ENCODE results near the gene L2HGDH. TPM values are rescaled to one million over a fixed set of nuclear protein-coding genes. Genes with fewer than 3 reads are reported as not detected.

Gene L2HGDH
- total RNA-seq (2022; extraction: Qiagen RNA extraction; ENCODE audit: low read depth), result 9.0 to 11.6 TPM (median 10.4 TPM) in 5 replicates

DNA sequence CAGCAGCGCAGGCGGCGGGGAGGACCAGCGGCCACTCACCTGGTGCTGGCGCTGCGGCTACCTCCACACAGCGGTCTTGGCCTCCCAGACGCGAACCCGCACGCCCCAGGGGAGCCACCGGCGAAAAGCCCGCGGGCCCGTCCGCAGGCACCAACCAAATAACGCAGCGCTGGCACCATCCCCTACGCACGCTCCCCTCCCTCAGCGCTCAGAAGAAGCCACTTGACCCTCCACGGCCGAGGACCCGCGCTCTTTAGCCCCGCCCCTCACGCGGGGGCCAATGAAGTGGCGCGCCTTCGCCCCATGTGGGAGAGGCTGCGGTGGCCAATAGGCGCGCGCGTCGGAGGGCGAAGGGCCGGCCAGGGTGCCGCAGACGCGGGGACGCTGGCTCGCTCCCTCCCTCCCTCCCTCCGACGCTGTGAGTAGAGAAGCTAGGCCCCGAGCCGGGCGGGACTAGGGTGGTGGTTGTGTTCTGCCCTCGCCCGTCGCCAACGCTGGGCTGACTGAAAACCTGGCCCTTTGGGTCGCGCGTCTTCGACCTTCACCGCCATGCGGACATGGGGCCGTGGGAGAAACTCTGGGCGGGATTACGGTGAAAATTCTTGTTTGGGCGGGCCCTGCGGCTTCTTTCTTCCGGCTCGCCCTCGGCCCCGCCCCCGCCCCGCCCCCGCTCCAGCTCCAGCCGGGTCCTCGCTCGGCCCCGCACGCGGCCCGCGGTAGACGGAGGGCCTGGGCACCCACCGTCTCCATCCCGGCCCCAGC is at the start of gene L2HGDH, which contains the start of gene DMAC2L:
Gene L2HGDH, minus strand, starts transcription at position 258 of the 762 bp plus-strand sequence. Its CDS starts 79 bp downstream, at position 179.
Gene DMAC2L, plus strand, starts transcription at position 353 of the 762 bp plus-strand sequence. CDS start 9,164 bp downstream, outside the sequence.

DNA sequence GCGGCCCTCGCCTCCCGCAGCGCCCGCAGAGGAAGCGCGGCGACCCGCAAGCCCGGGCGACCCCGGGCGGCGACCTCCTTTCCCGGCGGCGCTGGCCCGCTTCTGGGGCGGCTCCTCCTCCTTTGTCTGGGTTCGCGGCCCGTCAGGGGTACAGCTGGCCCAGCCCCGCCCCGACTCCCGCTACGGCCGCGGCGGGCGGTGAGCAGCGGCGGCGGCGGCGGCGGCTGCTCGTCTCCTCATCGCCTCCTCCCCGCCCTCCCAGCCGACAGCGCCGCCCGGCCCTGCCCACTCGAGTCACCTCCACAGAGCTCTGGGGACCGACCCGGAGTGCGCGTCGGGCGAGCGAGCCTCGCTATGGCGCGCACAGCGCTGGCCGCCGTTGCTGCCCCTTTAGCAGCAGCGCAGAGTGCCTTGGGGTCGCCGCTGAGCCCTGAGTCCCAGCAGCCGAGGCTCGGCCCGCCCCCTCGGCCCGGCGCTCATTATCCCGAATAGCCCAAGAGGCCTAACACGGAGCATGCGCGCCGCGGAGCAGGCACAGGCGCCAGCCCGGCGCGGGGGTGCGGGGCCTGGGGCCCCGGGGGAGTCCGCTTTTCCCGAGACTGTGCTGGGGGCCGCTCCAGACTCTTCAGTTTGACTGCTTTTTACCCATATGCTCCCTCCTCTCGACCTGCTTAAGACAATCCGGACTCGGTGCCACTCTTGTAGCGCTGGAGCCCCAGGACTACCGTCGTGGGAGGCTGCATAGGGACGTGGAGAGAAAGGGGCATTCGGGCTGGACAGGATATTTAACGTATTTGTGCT is 80.4 kb downstream of the L2HGDH start, which contains the start of gene SOS2:
Gene SOS2, minus strand, starts transcription at position 104 of the 801 bp plus-strand sequence. CDS start 295 bp downstream, outside the sequence.

Other genes with a start within 250 kb of the L2HGDH start
- 8.1 to 9.7 TPM (median 8.6 TPM) in 5 replicates for gene VCPKMT, start 195.7 kb downstream of the L2HGDH start, total RNA-seq (2022; extraction: Qiagen RNA extraction; ENCODE audit: low read depth)
- gene SOS2, start 80.7 kb downstream of the L2HGDH start, total RNA-seq (2022; extraction: Qiagen RNA extraction; ENCODE audit: low read depth), result 7.4 to 11.7 TPM (median 10.8 TPM) in 5 replicates
- gene DMAC2L, start 95 bp upstream of the L2HGDH start, total RNA-seq (2022; extraction: Qiagen RNA extraction; ENCODE audit: low read depth), result 13.2 to 16.0 TPM (median 14.5 TPM) in 5 replicates
- gene CDKL1, start 84.7 kb upstream of the L2HGDH start, total RNA-seq (2022; extraction: Qiagen RNA extraction; ENCODE audit: low read depth), result 6.7 to 18.3 TPM (median 12.0 TPM) in 5 replicates
- 25.8 to 41.2 TPM (median 37.1 TPM) in 5 replicates for gene MAP4K5, start 220.3 kb upstream of the L2HGDH start, total RNA-seq (2022; extraction: Qiagen RNA extraction; ENCODE audit: low read depth)
- gene ATL1, start 247.9 kb upstream of the L2HGDH start, total RNA-seq (2022; extraction: Qiagen RNA extraction; ENCODE audit: low read depth), result 5.1 to 6.2 TPM (median 5.6 TPM) in 5 replicates

Data from A549 treated with GW870086 at 1 μM for 4 hours (cell line).